Activated CD8-positive, alpha-beta memory T cell treated with anti-CD3 and anti-CD28 coated beads, Interleukin-2, amount 50 U/mL, for 1 hour (primary cell): ENCODE data around the gene VPS13A.

Experiments used
- DNase-seq: peaks from one replicate; pipeline ENCODE4 v3.0.0-alpha.2; 2020; ENCODE audit errors: extremely low read depth

Gene VPS13A

DNA sequence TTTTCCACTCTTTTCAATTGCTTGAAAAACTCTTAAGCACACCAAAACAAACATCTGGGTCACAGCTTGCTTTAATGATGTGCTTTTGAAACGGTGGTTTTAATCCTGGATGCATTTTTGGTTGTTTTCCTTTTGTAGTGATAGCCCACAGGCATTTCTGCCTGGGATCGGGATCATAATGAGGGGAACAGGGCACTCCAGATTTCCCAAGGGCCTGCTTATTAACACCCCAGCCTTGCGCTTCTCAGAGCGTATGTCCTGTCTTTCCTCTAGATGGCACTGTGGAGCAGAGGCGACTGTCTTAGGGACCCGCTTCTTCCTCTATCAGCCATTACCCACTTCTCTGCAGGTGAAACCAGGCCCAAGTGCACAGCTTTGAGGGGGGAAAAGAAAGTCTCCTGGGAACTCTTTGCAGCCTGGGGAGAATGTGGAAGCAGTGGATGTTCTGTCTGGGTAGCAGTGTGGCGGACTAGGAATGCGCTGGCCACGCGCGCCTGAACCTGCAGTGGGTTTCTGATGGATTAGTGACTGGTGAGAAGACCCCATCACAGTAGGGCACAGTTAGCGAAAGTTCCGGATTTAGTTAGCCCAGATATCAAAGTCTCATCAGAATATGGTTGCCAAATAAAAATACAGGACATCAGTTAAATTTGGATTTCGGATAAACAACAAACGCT lies 280.7 kb downstream of the VPS13A start:
- peak; percentile 9 for DNase-seq

DNA sequence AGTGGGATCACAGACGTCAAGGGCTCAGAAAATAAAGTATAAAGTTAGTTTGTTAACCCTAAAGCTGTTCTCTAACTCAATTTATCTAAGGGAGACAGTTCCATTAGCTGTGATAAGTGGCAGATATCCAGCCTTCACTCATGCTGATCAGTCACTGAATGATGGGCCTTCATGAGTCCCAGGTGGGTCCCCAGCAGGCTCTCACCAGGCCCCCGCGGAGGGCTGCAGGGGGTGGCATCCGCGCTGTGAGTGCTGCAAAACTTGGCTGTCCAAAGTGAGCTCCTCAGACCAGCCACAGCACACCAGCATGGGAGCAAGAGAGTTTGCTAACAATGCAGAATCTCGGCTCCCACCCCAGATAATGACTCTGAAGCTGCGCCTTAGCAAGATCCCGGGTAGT lies 283.6 kb downstream of the VPS13A start:
- no peak for DNase-seq

DNA sequence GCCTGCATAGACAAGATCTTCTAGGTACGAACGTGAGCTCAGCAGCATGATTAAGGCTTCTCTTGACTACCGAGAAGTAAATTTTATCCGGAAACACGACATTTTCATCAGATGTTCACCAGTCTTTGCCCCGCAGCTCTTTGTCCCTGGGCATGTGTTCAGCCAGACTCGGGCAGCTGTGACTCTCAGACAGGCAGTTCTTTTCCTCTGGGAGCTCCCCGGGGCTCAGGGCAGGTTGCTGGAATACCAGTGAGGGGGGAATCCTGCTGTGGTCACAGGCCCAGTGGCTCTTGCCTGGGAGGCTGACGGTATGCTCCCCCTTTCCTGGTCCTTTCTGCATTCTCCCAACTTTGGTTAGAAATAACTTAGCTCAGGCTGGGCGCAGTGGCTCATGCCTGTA lies 284.7 kb downstream of the VPS13A start:
- no peak for DNase-seq

DNA sequence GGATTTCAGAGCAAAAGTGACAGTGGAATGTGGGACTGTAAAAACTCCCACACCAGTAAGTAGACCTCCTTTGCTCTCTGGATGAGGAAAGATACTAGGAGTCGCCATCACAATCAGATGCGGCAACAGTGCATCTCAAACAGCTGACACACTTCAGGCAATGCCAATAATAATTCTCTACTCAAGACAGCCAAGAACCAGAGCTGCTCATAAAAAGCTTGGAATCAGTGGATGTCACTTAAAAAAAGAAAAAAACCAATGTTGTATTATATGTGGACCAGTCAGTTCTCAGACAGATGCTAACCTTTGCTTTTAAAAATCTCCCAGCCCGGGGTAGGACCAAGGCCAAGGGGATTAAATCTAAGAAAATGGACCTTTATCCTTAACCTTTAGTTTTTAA lies 285.8 kb downstream of the VPS13A start:
- no peak for DNase-seq

DNA sequence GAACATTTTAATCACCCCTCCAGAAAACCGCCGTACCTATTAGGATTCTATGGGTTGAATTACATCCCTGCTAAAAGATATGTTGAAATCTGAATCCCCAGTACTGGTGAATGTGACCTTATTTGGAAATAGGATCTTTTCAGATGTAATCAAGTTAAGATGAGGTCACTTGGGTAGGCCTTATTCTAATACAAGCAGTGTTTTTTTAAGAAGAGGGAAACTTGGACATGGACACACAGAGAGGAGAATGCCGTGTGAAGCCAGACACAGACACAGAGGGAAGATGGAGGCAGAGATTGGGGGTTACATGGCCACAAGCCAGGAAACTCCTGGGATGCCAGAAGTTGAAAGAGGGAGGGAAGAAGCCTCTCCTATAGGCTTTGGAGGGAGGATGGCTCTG lies 287.3 kb downstream of the VPS13A start:
- DNase-seq, result no peak

DNA sequence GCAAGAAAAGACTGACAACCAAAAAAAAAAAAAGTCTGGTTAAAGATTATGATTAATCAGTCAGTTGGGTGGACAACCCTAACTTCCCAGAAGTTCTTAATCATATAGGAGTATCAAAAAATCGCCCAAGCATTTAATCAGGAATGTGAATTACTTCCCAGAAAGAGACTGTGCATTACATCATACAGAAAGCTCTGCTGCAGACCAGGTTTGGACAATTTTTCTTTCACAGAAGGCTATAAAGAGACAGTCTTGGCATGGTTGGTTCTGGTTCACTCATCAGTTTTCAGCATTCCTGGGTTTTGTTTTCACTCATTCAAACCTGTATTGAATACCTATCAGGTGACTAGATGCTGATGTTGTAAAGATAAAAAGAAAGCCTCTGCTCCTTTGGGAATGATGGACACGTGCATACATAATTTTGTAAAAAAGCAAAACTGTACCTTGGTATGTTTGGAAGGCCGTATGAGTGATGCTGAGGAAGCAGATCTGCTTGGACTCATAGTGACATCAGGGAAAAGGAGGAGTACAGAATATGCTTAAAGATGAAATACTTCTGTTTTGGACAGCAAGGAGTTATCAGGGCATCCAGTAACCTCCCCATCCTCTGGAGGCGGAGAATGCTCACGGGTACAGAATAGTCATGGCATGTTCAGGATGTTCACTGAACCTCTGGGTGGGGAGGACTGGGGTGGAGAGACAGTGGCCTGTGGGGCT lies 292.3 kb downstream of the VPS13A start:
- DNase-seq, result no peak
